Parathyroid adenoma (tissue), 2 donors: ENCODE measurements around the gene SFTPD.

ENCODE experiments used
- H2AFZ ChIP-seq: fragments of 300-600 bp; sonication (generic); one replicate; pipeline ENCODE4 v1.7.0; 2017; ENCODE audit warnings: antibody characterized with exemption, mild to moderate bottlenecking
- H3K27ac ChIP-seq: fragments of 300-600 bp; sonication (generic); one replicate; pipeline ENCODE4 v1.7.0; 2017
- H3K27me3 ChIP-seq: fragments of 300-600 bp; sonication (generic); one replicate; pipeline ENCODE4 v1.7.0; 2017; ENCODE audit warnings: low read length; ENCODE audit not compliant: control insufficient read depth, insufficient read depth
- H3K36me3 ChIP-seq: fragments of 300-600 bp; sonication (generic); one replicate; pipeline ENCODE4 v1.7.0; 2017; ENCODE audit warnings: low read length; ENCODE audit not compliant: control insufficient read depth, insufficient read depth
- H3K4me1 ChIP-seq: fragments of 300-600 bp; sonication (generic); one replicate; pipeline ENCODE4 v1.7.0; 2017; ENCODE audit warnings: control low read depth
- H3K4me2 ChIP-seq: fragments of 300-600 bp; sonication (generic); one replicate; pipeline ENCODE4 v1.7.0; 2017; ENCODE audit warnings: low read length
- H3K4me3 ChIP-seq: fragments of 300-600 bp; sonication (generic); one replicate; pipeline ENCODE4 v1.7.0; 2017; ENCODE audit warnings: low read depth, low read length
- H3K79me2 ChIP-seq: fragments of 300-600 bp; sonication (generic); one replicate; pipeline ENCODE4 v1.7.0; 2017; ENCODE audit warnings: control low read depth
- H3K9ac ChIP-seq: fragments of 300-600 bp; sonication (generic); one replicate; pipeline ENCODE4 v1.7.0; 2017; ENCODE audit warnings: mild to moderate bottlenecking
- H3K9me3 ChIP-seq: fragments of 300-600 bp; sonication (generic); one replicate; pipeline ENCODE4 v1.7.0; 2017; ENCODE audit warnings: low read length; ENCODE audit not compliant: control insufficient read depth
- TF ChIP-seq, protein P1 (sequence below): fragments of 300-600 bp; sonication (generic); IDR thresholded peaks from one replicate; pipeline ENCODE4 v1.7.0; 2017; ENCODE audit warnings: antibody characterized with exemption, mild to moderate bottlenecking
- donor health status: primary hyperparathyroidism.

Gene SFTPD

DNA sequence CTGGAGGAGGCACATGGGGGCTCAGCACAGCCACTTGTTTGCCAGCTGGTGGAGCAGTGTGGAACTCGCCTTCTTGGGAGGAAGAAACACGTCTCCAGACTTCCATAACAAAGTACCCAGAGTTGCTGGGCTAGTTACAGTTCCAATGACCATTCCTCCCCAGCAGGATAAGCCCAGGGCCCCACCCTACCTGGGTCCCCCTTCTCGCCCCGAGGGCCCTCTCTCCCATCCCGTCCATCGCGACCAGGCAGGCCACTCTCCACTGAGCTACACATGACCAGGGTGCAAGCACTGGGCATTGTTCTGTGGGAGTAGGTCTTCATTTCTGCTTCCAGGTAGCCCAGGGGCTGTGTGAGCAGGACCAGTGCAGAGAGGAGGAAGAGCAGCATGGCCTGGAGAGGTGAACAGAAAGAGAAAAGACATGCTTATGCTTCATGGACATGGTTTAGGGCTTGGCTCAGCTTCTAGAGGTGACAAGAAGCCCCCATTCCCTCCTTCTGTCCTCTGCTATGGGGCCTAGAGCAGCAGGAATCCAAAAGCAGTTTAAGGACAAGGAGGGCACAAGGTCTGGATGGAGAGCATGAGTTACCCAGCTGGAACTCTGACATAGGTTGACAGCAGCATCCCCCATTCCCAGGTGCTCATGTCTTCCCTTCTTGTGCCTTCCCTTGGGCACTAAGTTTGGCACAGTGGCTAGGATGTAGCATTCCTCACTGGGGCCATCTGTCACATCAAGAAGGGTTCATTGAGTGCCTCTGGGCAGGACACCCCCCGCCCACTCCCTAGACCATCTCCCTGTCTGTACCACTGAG, 2.4 kb downstream of the SFTPD start:
- TF ChIP-seq, protein P1, sequence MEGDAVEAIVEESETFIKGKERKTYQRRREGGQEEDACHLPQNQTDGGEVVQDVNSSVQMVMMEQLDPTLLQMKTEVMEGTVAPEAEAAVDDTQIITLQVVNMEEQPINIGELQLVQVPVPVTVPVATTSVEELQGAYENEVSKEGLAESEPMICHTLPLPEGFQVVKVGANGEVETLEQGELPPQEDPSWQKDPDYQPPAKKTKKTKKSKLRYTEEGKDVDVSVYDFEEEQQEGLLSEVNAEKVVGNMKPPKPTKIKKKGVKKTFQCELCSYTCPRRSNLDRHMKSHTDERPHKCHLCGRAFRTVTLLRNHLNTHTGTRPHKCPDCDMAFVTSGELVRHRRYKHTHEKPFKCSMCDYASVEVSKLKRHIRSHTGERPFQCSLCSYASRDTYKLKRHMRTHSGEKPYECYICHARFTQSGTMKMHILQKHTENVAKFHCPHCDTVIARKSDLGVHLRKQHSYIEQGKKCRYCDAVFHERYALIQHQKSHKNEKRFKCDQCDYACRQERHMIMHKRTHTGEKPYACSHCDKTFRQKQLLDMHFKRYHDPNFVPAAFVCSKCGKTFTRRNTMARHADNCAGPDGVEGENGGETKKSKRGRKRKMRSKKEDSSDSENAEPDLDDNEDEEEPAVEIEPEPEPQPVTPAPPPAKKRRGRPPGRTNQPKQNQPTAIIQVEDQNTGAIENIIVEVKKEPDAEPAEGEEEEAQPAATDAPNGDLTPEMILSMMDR = no peak

DNA sequence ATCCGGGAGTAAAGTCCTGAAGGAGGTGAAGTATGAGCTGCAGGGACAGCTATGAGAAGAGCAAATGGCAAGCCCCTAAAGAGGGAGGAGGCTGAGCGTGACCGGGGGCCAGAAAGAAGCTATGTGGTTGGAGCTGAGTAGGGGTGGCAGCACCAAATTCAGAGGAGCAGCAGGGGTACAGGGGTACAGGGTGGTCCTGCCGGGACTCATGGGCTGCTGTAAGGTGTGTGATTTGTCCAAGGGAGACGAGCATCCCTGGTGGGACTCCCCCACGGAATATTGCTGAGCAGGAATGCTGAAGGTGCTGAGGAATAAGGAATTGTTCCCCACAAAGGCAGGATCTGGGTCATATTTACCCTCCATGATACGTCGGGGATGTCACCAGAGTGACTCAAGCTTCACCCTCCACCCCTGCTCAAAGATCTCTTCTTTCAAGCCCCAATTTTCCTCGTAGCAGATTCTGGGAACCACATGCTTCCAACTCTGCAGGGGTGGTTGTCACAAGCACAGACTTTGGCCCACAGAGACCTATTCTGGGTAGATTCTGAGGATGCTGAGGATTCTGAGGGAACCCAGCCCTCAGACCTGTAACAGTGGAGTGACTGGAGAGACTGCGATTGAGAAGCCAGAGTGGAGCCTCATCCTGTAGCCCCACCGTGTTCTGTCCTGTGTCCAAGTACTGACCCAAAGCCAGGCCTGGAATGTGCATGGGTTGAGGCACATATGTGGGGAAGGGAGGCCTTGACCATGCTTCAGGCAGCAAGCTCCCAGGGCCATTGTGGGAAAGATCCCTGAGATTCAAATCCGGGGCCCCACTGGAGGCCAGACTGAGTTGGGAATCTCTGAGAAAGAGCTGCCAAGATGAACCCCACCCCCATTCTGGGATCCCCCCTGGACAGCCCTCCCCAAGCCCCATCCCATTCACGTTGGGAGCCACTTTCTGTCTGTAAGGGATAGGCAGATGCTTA, 4.2 kb downstream of the SFTPD start:
- no peak overlapping the region for H2AFZ ChIP-seq
- no peak overlapping the region for H3K27ac ChIP-seq
- H3K4me3 ChIP-seq = no peak overlapping the region
- no peaks in the 10 kb centered on the region for H3K27me3 ChIP-seq
- TF ChIP-seq, protein P1 = no peak
- no peaks in the 10 kb centered on the region for H3K4me1 ChIP-seq
- H3K4me2 ChIP-seq = no peak overlapping the region
- H3K36me3 ChIP-seq = no peaks in the 10 kb centered on the region
- no peaks in the 10 kb centered on the region for H3K9me3 ChIP-seq
- H3K79me2 ChIP-seq = no peaks in the 10 kb centered on the region
- no peak overlapping the region for H3K9ac ChIP-seq

More for the DNA sequence above, 2.4 kb downstream of the SFTPD start:
- Histone ChIP-seq H3K9me3 (no peaks in the 10 kb centered on the region), H3K4me2 (no peak overlapping the region), H2AFZ (no peak overlapping the region), H3K36me3 (no peaks in the 10 kb centered on the region), H3K4me1 (no peaks in the 10 kb centered on the region), H3K27me3 (no peaks in the 10 kb centered on the region), H3K27ac (no peak overlapping the region), H3K9ac (no peak overlapping the region), H3K79me2 (no peaks in the 10 kb centered on the region), H3K4me3 (no peak overlapping the region)

GRCh38 chr10:79943871-79944270, 5.0 kb downstream of the SFTPD start:
- no peaks in the 10 kb centered on the region for H3K79me2 ChIP-seq
- no peak overlapping the region for H3K4me3 ChIP-seq
- no peak overlapping the region for H3K27ac ChIP-seq
- no peak overlapping the region for H3K9ac ChIP-seq
- TF ChIP-seq, protein P1 = no peak
- H3K27me3 ChIP-seq = no peaks in the 10 kb centered on the region
- no peaks in the 10 kb centered on the region for H3K36me3 ChIP-seq
- no peak overlapping the region for H2AFZ ChIP-seq
- no peaks in the 10 kb centered on the region for H3K9me3 ChIP-seq
- no peak overlapping the region for H3K4me2 ChIP-seq
- H3K4me1 ChIP-seq = no peaks in the 10 kb centered on the region

- no peak overlapping the region for H3K9ac ChIP-seq
- H3K4me3 ChIP-seq = no peak overlapping the region
- no peaks in the 10 kb centered on the region for H3K27me3 ChIP-seq
- no peaks in the 10 kb centered on the region for H3K36me3 ChIP-seq
- H2AFZ ChIP-seq = no peak overlapping the region
- no peak overlapping the region for H3K4me2 ChIP-seq
- no peaks in the 10 kb centered on the region for H3K9me3 ChIP-seq
- no peak overlapping the region for H3K27ac ChIP-seq
- H3K79me2 ChIP-seq = no peaks in the 10 kb centered on the region
- H3K4me1 ChIP-seq = no peaks in the 10 kb centered on the region
- TF ChIP-seq, protein P1 = no peak
Observed at GRCh38 chr10:79942261-79943185, 6.4 kb downstream of the SFTPD start.
